HG02763 (cell line): ENCODE results near the gene CSPG5.

Experiments used
- ATAC-seq: cut with Tn5 transposase; IDR thresholded peaks from one replicate; pipeline ENCODE4 v1.9.1; 2021; ENCODE audit warnings: mild to moderate bottlenecking, moderate library complexity; ENCODE audit not compliant: unreplicated experiment

Gene CSPG5

GRCh38 chr3:47541583-47542108, 37.0 kb downstream of the CSPG5 start:
- no peak for ATAC-seq

- ATAC-seq = no peak
These were observed 38.4 kb downstream of the CSPG5 start for GRCh38 chr3:47540281-47540680.

- ATAC-seq = no peak
These were observed 41.7 kb downstream of the CSPG5 start for GRCh38 chr3:47536967-47537366.

GRCh38 chr3:47536221-47536891, 42.3 kb downstream of the CSPG5 start:
- no peak for ATAC-seq

GRCh38 chr3:47533996-47534454, 44.6 kb downstream of the CSPG5 start:
- ATAC-seq = no peak

GRCh38 chr3:47533481-47533880, 45.2 kb downstream of the CSPG5 start:
- no peak for ATAC-seq

- no peak for ATAC-seq
These were observed 50.5 kb downstream of the CSPG5 start for GRCh38 chr3:47527952-47528725.

- ATAC-seq = no peak
These were observed 53.0 kb downstream of the CSPG5 start for GRCh38 chr3:47525617-47526016.

GRCh38 chr3:47523310-47524073, 55.2 kb downstream of the CSPG5 start:
- no peak for ATAC-seq

- no peak for ATAC-seq
These were observed 56.3 kb downstream of the CSPG5 start for GRCh38 chr3:47522082-47522987.

- no peak for ATAC-seq
These were observed 57.9 kb downstream of the CSPG5 start for GRCh38 chr3:47520756-47521155.

GRCh38 chr3:47517937-47518336, 60.7 kb downstream of the CSPG5 start:
- ATAC-seq = no peak

GRCh38 chr3:47515864-47516319, 62.8 kb downstream of the CSPG5 start:
- no peak for ATAC-seq

GRCh38 chr3:47515100-47515499, 63.6 kb downstream of the CSPG5 start:
- no peak for ATAC-seq

- ATAC-seq = peak; percentile 96
These were observed 65.3 kb downstream of the CSPG5 start, which contains the start of gene ELP6 for GRCh38 chr3:47513125-47513929. TSS of gene ELP6 (minus strand) at chr3:47513712. CDS start at chr3:47513590, 122 bp downstream.

- ATAC-seq = no peak
These were observed 66.1 kb downstream of the CSPG5 start for GRCh38 chr3:47512416-47513124.
